ENCODE data around the gene ITGA7. TPM values are rescaled to one million over a fixed set of nuclear protein-coding genes. Genes with fewer than 3 reads are reported as not detected.

ITGA7 gene
- total RNA-seq, 2 experiments from 2014 or later: 3.3 to 3.7 TPM

- Mint-ChIP-seq H3K27ac (no peak overlapping the region), H3K27me3 (no peaks in the 10 kb centered on the region), H3K4me3 (peak overlapping the region; percentile 80), H3K4me1 (peaks cover 26% of the 10 kb centered on the region), H3K36me3 (no peaks in the 10 kb centered on the region), H3K9me3 (no peaks in the 10 kb centered on the region)
- DNase-seq: no peak
These were observed 31.3 kb upstream of the ITGA7 start for GRCh38 chr12:55739025-55739378.

DNA sequence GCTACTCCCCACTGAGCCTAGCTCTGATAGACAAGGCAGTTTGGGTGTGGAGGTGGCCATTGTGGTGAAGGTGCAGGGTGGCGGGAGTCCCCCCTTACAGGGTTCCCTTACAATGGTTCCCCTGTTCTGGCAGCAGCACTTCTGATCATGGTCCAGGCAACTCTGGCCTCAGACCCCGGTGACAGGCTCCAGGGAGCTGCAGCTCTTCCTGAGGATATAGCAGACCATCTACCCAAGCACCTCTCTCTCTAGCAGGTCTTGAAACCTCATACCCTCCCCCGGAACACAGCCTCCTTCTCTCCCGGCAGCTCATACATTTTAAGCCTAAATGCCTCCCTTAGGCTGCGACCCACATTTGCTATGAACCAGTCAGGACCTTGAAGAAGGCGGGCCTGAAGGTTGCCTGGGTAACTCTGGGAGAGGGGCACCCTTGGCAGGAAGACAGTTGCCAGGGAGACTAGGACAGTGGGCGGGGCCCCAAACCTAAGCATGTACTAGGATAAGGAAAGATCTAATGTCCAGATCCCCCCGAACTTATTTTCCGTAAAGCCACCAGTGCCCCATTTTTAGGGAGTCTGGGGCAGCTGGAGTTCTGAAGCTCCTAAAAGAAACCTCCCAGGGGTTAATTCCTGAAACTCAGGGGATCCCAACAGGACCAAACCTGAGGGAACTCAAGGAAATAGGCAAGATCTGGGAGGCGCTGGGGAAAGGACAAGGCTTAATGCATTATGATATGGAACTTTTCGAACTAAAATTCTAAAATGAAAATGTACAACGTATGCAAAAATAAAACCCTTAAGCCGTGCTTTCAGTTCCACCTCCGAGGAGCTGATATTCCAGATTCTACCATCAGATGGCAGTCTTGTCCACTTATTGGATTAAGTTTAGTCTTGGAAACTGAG is 30.7 kb upstream of the ITGA7 start:
- peak; percentile 78 for DNase-seq
- Mint-ChIP-seq H3K36me3 (no peaks in the 10 kb centered on the region), H3K27me3 (no peaks in the 10 kb centered on the region), H3K9me3 (no peaks in the 10 kb centered on the region), H3K4me1 (peaks cover 26% of the 10 kb centered on the region), H3K4me3 (peak overlapping the region; percentile 80), H3K27ac (peak overlapping the region; percentile 85)

DNA sequence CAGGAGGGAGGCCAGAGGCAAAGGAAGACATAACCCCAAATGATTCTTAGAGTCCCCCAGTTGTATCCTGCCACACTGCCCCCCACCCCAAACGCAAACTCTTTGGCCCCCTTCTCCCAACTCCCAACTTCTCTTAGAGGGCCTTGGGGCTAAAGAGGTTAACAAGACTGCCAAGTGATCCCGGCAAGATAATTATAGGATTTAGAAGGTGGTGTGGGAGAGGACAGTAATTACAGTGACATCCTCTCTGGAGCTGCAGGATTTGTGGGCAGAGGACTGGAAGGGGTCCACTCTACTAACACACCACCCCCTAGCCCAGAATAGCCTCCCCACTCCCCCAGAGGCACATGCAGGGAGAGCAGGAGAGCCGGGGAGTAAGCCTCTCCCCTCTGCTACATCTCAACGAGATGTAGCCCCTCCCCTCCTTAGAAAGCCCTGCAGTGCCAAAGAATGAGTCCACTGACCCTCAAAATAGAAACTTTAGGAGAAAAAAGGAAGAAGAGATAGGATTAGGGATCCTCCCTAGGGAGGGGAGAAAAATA is 29.9 kb upstream of the ITGA7 start:
- H3K27me3 Mint-ChIP-seq: no peaks in the 10 kb centered on the region
- peaks cover 26% of the 10 kb centered on the region for H3K4me1 Mint-ChIP-seq
- peak overlapping the region; percentile 80 for H3K4me3 Mint-ChIP-seq
- H3K36me3 Mint-ChIP-seq: no peaks in the 10 kb centered on the region
- H3K27ac Mint-ChIP-seq: peak overlapping the region; percentile 85
- DNase-seq: no peak
- H3K9me3 Mint-ChIP-seq: no peaks in the 10 kb centered on the region

- H3K4me3 Mint-ChIP-seq: peak overlapping the region; percentile 47
- H3K27ac Mint-ChIP-seq: peak overlapping the region; percentile 59
- H3K9me3 Mint-ChIP-seq: no peaks in the 10 kb centered on the region
- peaks cover 24% of the 10 kb centered on the region for H3K4me1 Mint-ChIP-seq
- no peaks in the 10 kb centered on the region for H3K36me3 Mint-ChIP-seq
- DNase-seq: peak; percentile 64
- H3K27me3 Mint-ChIP-seq: no peaks in the 10 kb centered on the region
These were observed 29.3 kb upstream of the ITGA7 start for GRCh38 chr12:55736780-55737580.

GRCh38 chr12:55736076-55736475 is 28.4 kb upstream of the ITGA7 start:
- no peaks in the 10 kb centered on the region for H3K9me3 Mint-ChIP-seq
- H3K36me3 Mint-ChIP-seq: no peaks in the 10 kb centered on the region
- H3K4me1 Mint-ChIP-seq: peaks cover 20% of the 10 kb centered on the region
- DNase-seq: no peak
- no peaks in the 10 kb centered on the region for H3K27me3 Mint-ChIP-seq
- H3K4me3 Mint-ChIP-seq: no peak overlapping the region
- no peak overlapping the region for H3K27ac Mint-ChIP-seq

DNA sequence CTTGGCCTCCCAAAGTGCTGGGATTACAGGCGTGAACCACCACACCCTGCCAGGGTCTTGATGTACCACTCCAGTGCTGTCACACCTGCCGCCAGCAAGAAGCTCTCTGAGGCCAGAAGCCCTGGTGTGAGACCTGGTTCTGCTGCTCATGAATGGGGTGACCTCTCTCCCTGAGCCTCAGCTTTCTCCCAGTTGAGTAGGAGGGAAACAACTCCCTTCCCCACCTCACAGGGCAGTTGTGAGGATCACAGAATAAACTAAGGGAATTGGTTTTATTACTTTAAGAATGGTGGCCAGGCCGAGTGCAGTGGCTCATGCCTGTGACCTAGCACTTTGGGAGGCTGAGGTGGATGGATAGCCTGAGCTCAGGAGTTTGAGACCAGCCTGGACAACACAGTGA is 26.9 kb upstream of the ITGA7 start:
- no peak overlapping the region for H3K27ac Mint-ChIP-seq
- H3K27me3 Mint-ChIP-seq: no peaks in the 10 kb centered on the region
- peaks cover 7% of the 10 kb centered on the region for H3K36me3 Mint-ChIP-seq
- H3K4me3 Mint-ChIP-seq: no peak overlapping the region
- no peak for DNase-seq
- peaks cover 24% of the 10 kb centered on the region for H3K4me1 Mint-ChIP-seq
- H3K9me3 Mint-ChIP-seq: no peaks in the 10 kb centered on the region

DNA sequence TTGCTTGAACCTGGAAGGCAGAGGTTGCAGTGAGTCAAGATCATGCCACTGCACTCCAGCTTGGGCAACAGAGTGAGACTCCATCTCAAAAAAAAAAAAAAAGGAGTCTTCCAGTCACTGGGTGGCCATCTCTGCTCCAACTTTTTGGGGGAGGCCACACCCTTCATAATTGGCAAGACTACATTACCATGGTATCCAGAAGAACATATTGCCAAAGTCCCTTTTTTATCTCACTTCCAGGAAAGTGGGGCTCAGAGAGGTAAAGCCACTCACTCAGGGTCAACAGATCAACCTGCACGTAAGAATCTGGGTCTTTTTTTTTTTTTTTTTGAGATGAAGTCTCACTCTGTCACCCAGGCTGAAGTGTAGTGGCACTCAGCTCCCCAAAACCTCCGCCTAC is 26.2 kb upstream of the ITGA7 start:
- Mint-ChIP-seq H3K36me3 (peaks cover 7% of the 10 kb centered on the region), H3K9me3 (no peaks in the 10 kb centered on the region), H3K4me1 (peaks cover 22% of the 10 kb centered on the region), H3K27ac (no peak overlapping the region), H3K4me3 (no peak overlapping the region), H3K27me3 (no peaks in the 10 kb centered on the region)
- DNase-seq: no peak

GRCh38 chr12:55733021-55733555 is 25.4 kb upstream of the ITGA7 start:
- Mint-ChIP-seq H3K9me3 (no peaks in the 10 kb centered on the region), H3K4me3 (no peak overlapping the region), H3K27me3 (no peaks in the 10 kb centered on the region), H3K36me3 (peaks cover 7% of the 10 kb centered on the region), H3K4me1 (peaks cover 19% of the 10 kb centered on the region), H3K27ac (no peak overlapping the region)
- no peak for DNase-seq

GRCh38 chr12:55732288-55732687 is 24.6 kb upstream of the ITGA7 start:
- H3K27me3 Mint-ChIP-seq: no peaks in the 10 kb centered on the region
- peaks cover 7% of the 10 kb centered on the region for H3K36me3 Mint-ChIP-seq
- no peaks in the 10 kb centered on the region for H3K9me3 Mint-ChIP-seq
- no peak for DNase-seq
- H3K27ac Mint-ChIP-seq: no peak overlapping the region
- no peak overlapping the region for H3K4me3 Mint-ChIP-seq
- peaks cover 16% of the 10 kb centered on the region for H3K4me1 Mint-ChIP-seq

DNA sequence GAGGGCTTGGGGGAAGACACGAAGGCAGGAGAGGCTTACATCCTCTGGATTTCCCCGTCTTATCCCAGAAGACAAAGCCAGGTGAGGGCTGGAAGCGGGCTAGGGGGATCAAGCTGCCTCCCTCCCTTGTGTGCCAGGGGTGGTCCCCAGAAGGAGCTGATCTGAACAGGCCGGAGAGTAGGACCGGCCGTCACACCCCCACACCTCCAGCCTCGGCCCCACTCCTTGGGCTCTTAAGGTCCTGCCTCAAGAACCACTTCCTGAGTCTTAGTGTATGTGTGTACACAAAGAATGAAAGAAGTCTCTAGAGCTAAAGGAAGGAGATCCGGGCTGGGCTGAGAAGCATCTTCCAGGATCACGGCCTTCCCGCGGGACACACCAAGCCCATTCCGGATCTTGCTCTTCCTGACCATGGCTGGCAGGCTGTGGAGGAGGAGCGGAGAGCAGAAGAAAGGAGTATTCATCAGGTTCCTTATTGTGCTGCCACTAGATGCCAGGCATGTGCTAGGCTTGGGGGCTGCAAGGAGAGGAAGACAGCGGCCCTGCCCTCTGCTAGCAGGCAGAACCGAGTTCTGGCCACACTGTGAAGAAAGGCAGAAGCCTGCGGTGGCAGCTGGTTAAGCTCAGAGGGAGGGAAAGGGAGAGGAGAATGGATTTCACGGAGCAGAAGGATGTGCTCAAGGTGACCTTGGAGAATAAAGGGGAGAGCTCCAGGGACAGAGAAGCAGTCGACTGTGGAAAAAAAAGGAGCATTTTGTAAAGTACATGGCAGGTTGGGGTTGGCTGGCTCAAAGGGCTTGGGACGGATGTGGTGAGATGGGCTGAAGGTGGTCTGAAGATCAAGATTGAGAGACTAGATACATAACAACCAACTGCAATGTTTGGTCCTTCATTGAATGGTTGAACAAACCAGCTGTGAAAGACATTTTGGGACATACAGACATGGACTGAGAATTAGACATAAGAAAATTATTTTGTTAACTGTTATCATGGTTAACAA is 22.4 kb upstream of the ITGA7 start:
- H3K36me3 Mint-ChIP-seq: peaks cover 7% of the 10 kb centered on the region
- H3K27me3 Mint-ChIP-seq: no peaks in the 10 kb centered on the region
- peak overlapping the region; percentile 87 for H3K4me3 Mint-ChIP-seq
- H3K9me3 Mint-ChIP-seq: no peaks in the 10 kb centered on the region
- peak overlapping the region; percentile 94 for H3K27ac Mint-ChIP-seq
- H3K4me1 Mint-ChIP-seq: peaks cover 27% of the 10 kb centered on the region
- DNase-seq: peak; percentile 41

DNA sequence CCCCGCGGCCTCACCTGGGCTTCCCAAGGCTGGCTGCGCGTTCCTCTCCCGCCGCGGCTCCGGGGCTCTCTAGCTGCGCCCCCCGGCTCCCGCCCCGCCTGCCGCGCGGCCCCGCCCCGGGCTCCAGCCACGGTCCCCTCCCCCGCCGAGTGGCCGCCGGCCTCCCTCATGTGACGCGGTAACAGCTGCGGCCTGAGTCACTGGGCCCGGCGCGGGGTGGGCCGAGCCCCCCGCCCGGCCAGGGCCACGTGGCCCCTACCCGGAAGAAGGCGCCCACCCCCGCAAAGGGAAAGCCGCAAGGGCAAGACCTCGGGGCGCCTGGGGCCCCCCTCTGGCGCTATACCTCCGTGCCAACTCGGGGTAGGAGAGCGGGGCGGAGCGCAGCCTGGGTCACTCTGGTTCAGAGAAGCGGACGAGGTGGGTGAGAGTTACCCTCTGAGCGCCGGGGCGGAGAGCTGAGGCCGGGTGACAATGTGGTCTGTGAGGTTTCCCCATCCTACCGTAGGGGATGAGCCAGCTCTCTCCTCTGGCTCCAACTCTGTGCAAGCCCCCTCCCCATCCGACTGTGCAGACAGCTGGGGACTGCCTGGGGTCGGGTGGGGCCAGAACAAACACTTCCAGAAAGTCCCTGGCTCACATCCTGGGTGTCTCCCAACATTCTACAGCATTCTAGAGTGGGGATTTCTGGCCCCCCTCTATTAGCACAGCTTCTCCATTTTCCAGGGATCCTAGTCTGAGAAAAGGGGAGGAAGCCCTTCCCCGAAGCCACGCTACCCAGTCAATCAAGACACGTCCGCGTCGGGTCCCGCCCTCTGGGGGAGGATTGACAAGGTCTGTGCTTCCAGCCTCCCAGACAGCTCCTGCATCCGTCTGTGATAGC is 21.5 kb upstream of the ITGA7 start, which contains the start of gene CD63:
CD63 (minus strand) TSS at position 71 of the 880 bp plus-strand sequence. CDS start 668 bp downstream, outside the sequence.
- Mint-ChIP-seq H3K4me1 (peaks cover 31% of the 10 kb centered on the region), H3K27ac (peak within 1 kb of the TSS; percentile 94), H3K4me3 (peak within 1 kb of the TSS; percentile 87), H3K36me3 (peaks cover 7% of the 10 kb centered on the region), H3K9me3 (no peaks in the 10 kb centered on the region), H3K27me3 (no peaks in the 10 kb centered on the region)
- peak; percentile 84 for DNase-seq

DNA sequence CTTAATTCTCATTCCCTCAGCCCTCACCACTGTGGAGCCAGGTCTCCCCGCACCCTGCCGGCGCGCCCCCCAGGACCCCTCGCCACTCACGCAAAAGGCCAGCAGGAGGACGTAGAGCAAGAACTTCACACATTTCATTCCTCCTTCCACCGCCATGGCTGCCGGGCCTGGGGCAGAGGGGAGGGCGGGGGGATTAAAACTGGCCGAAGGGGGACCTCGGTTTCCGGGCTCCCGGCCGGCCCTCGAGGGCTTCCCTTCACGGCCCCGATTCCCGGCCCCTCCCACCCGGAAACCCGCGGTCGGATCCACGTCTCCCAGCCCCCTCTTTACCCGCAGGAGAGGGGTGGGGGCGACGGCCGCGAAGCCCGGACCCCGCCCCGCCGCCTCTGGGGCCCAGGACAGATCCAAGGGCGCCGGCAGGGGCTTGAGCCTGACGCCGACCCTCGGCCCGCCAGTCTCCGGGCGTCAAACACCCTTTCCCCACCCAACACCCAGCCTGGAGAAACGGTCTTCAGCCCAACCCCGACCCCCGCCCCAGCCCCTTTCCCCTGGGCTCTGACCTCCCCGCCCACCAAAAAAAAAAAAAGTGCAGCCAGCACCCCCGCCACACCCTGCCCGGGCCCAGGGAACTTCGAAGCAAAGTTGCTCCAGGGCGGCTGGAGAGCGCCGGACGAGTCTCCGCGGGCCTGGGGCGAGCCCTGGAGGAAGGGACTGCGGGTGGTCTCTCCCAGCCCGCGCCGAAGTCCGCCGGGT is 20.7 kb upstream of the ITGA7 start:
- DNase-seq: peak; percentile 35
- Mint-ChIP-seq H3K36me3 (peaks cover 7% of the 10 kb centered on the region), H3K9me3 (no peaks in the 10 kb centered on the region), H3K4me3 (peak overlapping the region; percentile 74), H3K27ac (no peak overlapping the region), H3K4me1 (peaks cover 31% of the 10 kb centered on the region), H3K27me3 (no peaks in the 10 kb centered on the region)

Measured in activated naive CD8-positive, alpha-beta T cell treated with anti-CD3 and anti-CD28 coated beads for 36 hours (primary cell).